ENCODE data around the gene COPB2. TPM values are rescaled to one million over a fixed set of nuclear protein-coding genes. Genes with fewer than 3 reads are reported as not detected.

The COPB2 gene
- total RNA-seq, 1 experiment from 2014 or later, result 95.8 TPM

DNA sequence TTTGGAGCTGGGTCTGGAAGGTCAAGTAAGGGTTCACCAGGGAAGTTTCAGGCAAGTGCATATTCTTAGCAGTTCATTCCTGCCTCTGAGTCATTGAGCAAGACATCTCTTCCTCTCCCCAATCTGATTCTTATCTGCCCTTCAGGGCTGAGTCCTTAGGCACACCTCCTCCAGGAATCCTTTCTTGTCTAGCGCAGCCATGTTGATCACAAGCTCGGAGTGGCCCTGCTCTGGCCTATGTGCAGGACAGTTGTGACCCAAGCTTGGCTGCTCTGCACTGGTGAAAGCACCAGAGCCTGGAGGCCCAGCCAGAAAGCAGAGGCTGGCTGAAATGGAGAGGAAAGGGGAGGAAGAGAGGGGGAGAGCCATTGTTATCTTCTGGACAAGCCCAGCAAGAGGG is 76.5 kb downstream of the COPB2 start:
- CTCF ChIA-PET, result no interaction called here
- intact Hi-C loops (cut with micrococcal nuclease), result no loop called here
- H3K27ac ChIP-seq (ENCODE audit: low read length), result no peak overlapping the region

DNA sequence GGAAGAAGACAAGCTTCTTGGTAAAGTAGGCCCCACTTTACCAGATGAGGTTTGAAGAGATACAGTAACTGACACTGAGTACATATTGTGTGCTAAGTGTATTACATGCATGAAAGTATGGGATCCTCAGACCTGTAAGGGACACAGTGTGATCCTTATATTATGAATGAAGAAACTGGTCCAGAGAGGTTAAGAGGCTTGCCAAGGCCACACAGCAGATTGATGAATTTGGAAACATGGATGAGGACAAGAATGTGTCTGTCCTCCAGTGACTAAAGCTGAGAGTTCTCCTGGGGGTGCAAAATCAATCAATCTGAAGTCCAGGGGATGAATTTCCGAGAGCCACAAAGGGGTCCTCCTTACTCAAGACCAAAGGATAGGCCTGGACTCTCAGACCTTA is 77.0 kb downstream of the COPB2 start:
- Histone ChIP-seq H4K20me1 (ENCODE audit: low read length) (no peaks in the 10 kb centered on the region), H3K4me1 (ENCODE audit: insufficient read depth, low read length) (peaks cover 60% of the 10 kb centered on the region), H3K4me2 (ENCODE audit: low read length) (peak overlapping the region; percentile 38; the same call in 1 of the 2 replicates), H3K4me3 (ENCODE audit: low read length) (no peak overlapping the region), H3F3A (ENCODE audit: low read length, unreplicated experiment) (peaks cover 3% of the 10 kb centered on the region), H3K27me3 (ENCODE audit: low read length) (no peaks in the 10 kb centered on the region), H2AFZ (ENCODE audit: low read length) (no peak overlapping the region), H3K9me3 (ENCODE audit: low read length) (no peaks in the 10 kb centered on the region), H3K9me2 (replicated peaks; ENCODE audit: low read length) (no peaks in the 10 kb centered on the region), H3K9ac (ENCODE audit: low read length) (no peak overlapping the region), H3K27ac (ENCODE audit: low read length) (no peak overlapping the region), H3K79me2 (ENCODE audit: low read length) (no peaks in the 10 kb centered on the region), H3K36me3 (ENCODE audit: low read depth, low read length) (no peaks in the 10 kb centered on the region)
- intact Hi-C loops (cut with micrococcal nuclease), result no loop called here
- no peak for DNase-seq
- ChIA-PET POLR2A (ENCODE audit: unreplicated experiment) (no interaction called here), CTCF (no interaction called here)
- ATAC-seq, result no peak
- no TSS peak for BruUV-seq (replicated peaks)
- no peak for TF ChIP-seq EZH2phosphoT487 (IDR thresholded peaks at IDR 0.05; ENCODE audit: borderline replicate concordance, low read length)
- TF ChIP-seq, protein P1, sequence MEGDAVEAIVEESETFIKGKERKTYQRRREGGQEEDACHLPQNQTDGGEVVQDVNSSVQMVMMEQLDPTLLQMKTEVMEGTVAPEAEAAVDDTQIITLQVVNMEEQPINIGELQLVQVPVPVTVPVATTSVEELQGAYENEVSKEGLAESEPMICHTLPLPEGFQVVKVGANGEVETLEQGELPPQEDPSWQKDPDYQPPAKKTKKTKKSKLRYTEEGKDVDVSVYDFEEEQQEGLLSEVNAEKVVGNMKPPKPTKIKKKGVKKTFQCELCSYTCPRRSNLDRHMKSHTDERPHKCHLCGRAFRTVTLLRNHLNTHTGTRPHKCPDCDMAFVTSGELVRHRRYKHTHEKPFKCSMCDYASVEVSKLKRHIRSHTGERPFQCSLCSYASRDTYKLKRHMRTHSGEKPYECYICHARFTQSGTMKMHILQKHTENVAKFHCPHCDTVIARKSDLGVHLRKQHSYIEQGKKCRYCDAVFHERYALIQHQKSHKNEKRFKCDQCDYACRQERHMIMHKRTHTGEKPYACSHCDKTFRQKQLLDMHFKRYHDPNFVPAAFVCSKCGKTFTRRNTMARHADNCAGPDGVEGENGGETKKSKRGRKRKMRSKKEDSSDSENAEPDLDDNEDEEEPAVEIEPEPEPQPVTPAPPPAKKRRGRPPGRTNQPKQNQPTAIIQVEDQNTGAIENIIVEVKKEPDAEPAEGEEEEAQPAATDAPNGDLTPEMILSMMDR (conservative IDR thresholded peaks at IDR 0.05; ENCODE audit: low read depth, low read length), result no peak
- no peak for TF ChIP-seq EZH2 (IDR thresholded peaks at IDR 0.05; ENCODE audit: low read length, unreplicated experiment)

More for the DNA sequence above, 76.5 kb downstream of the COPB2 start:
- Histone ChIP-seq H3K36me3 (ENCODE audit: low read depth, low read length) (no peaks in the 10 kb centered on the region), H3F3A (ENCODE audit: low read length, unreplicated experiment) (peaks cover 3% of the 10 kb centered on the region), H4K20me1 (ENCODE audit: low read length) (no peaks in the 10 kb centered on the region), H3K4me1 (ENCODE audit: insufficient read depth, low read length) (peaks cover 60% of the 10 kb centered on the region), H3K4me2 (ENCODE audit: low read length) (peak overlapping the region; percentile 38; the same call in 1 of the 2 replicates), H3K27me3 (ENCODE audit: low read length) (no peaks in the 10 kb centered on the region), H3K9ac (ENCODE audit: low read length) (no peak overlapping the region), H3K9me3 (ENCODE audit: low read length) (no peaks in the 10 kb centered on the region), H3K9me2 (replicated peaks; ENCODE audit: low read length) (no peaks in the 10 kb centered on the region), H2AFZ (ENCODE audit: low read length) (no peak overlapping the region), H3K79me2 (ENCODE audit: low read length) (no peaks in the 10 kb centered on the region), H3K4me3 (ENCODE audit: low read length) (no peak overlapping the region)
- DNase-seq (peak; percentile 64), ATAC-seq (0 out of 2 replicates have a peak, but pooled peaks have one; percentile 3)
- POLR2A ChIA-PET (ENCODE audit: unreplicated experiment), result no interaction called here
- TF ChIP-seq, protein P1 (conservative IDR thresholded peaks at IDR 0.05; ENCODE audit: low read depth, low read length), result no peak
- TF ChIP-seq EZH2 (IDR thresholded peaks at IDR 0.05; ENCODE audit: low read length, unreplicated experiment), result no peak
- no peak for TF ChIP-seq EZH2phosphoT487 (IDR thresholded peaks at IDR 0.05; ENCODE audit: borderline replicate concordance, low read length)
- no TSS peak for BruUV-seq (replicated peaks)

DNA sequence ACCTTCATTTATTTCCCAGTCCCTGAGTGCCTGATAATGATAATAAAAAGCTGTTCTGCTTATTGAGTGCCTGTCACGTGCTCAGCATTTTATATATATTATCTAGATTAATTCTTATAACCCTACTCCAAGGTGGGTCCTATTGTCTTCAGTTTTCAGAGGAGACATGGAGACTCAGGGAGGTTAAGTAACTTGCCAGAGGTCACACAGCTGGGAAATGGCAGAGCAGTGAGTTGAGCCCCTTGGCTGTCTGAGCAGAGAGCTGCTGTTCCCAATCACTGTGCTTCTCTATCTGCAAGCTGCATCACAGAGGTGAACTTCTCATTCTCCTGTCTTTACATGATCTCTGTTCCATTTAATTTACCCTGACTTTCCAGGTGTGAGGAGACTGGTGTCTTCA is 77.9 kb downstream of the COPB2 start:
- H3K27ac ChIP-seq (ENCODE audit: low read length), result no peak overlapping the region
- ATAC-seq (no peak), DNase-seq (no peak)
- H3K9ac ChIP-seq (ENCODE audit: low read length), result no peak overlapping the region
- ChIA-PET POLR2A (ENCODE audit: unreplicated experiment) (no interaction called here), CTCF (no interaction called here)
- no peak overlapping the region for H3K4me3 ChIP-seq (ENCODE audit: low read length)
- H3K4me2 ChIP-seq (ENCODE audit: low read length), result no peak overlapping the region
- H4K20me1 ChIP-seq (ENCODE audit: low read length), result no peaks in the 10 kb centered on the region
- H3K9me3 ChIP-seq (ENCODE audit: low read length), result no peaks in the 10 kb centered on the region
- no peaks in the 10 kb centered on the region for H3K79me2 ChIP-seq (ENCODE audit: low read length)
- intact Hi-C loops (cut with micrococcal nuclease), result loop anchor here (2.0 kb wide), 1 partner anchor 195 kb away; no protein-coding TSS in a partner anchor
- no peaks in the 10 kb centered on the region for H3K36me3 ChIP-seq (ENCODE audit: low read depth, low read length)
- BruUV-seq (replicated peaks), result no TSS peak
- peaks cover 3% of the 10 kb centered on the region for H3F3A ChIP-seq (ENCODE audit: low read length, unreplicated experiment)
- H3K9me2 ChIP-seq (replicated peaks; ENCODE audit: low read length), result no peaks in the 10 kb centered on the region
- peaks cover 56% of the 10 kb centered on the region for H3K4me1 ChIP-seq (ENCODE audit: insufficient read depth, low read length)
- H3K27me3 ChIP-seq (ENCODE audit: low read length), result no peaks in the 10 kb centered on the region
- H2AFZ ChIP-seq (ENCODE audit: low read length), result no peak overlapping the region
- TF ChIP-seq EZH2 (IDR thresholded peaks at IDR 0.05; ENCODE audit: low read length, unreplicated experiment), result no peak
- TF ChIP-seq, protein P1 (conservative IDR thresholded peaks at IDR 0.05; ENCODE audit: low read depth, low read length), result no peak
- TF ChIP-seq EZH2phosphoT487 (IDR thresholded peaks at IDR 0.05; ENCODE audit: borderline replicate concordance, low read length), result no peak

Data from PC-3 (cell line).